ENCODE measurements around the gene RAMP2. TPM values are rescaled to one million over a fixed set of nuclear protein-coding genes. Genes with fewer than 3 reads are reported as not detected.

RAMP2 gene
- total RNA-seq, 4 donors from 2014 or later: 51.3 to 90.6 (median 68.1) TPM

DNA sequence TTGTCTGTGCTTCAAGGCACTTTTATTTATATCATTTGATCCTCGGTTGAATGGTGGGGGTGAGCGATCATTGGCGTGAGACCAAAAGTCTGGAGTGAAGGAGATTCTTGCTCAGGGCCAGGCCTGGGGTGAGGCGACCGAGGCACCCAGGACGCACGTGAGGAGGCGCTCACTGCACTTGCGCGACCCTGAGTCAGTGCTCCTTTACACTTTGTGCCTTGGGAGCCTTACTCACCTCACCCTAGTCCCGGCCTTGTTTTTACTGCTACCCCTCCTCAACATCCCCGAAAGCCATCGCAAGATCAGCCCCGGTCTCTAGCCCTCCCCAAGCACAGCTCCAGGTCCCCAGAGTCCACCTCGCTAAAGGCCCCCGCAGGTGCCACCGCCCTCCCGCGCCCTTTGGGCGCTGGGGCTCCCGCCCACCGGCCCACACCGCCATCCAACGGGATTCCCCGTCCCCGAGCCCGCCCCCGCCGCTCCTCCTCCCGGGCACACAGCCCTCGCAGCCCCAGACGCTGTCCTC, 16.7 kb upstream of the RAMP2 start:
- peak; percentile 42 for DNase-seq (ENCODE audit: low spot score)
- ATAC-seq (ENCODE audit: low FRiP score): peak; percentile 89
- TF ChIP-seq, protein P1, sequence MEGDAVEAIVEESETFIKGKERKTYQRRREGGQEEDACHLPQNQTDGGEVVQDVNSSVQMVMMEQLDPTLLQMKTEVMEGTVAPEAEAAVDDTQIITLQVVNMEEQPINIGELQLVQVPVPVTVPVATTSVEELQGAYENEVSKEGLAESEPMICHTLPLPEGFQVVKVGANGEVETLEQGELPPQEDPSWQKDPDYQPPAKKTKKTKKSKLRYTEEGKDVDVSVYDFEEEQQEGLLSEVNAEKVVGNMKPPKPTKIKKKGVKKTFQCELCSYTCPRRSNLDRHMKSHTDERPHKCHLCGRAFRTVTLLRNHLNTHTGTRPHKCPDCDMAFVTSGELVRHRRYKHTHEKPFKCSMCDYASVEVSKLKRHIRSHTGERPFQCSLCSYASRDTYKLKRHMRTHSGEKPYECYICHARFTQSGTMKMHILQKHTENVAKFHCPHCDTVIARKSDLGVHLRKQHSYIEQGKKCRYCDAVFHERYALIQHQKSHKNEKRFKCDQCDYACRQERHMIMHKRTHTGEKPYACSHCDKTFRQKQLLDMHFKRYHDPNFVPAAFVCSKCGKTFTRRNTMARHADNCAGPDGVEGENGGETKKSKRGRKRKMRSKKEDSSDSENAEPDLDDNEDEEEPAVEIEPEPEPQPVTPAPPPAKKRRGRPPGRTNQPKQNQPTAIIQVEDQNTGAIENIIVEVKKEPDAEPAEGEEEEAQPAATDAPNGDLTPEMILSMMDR (IDR thresholded peaks at IDR 0.05): no peak

DNA sequence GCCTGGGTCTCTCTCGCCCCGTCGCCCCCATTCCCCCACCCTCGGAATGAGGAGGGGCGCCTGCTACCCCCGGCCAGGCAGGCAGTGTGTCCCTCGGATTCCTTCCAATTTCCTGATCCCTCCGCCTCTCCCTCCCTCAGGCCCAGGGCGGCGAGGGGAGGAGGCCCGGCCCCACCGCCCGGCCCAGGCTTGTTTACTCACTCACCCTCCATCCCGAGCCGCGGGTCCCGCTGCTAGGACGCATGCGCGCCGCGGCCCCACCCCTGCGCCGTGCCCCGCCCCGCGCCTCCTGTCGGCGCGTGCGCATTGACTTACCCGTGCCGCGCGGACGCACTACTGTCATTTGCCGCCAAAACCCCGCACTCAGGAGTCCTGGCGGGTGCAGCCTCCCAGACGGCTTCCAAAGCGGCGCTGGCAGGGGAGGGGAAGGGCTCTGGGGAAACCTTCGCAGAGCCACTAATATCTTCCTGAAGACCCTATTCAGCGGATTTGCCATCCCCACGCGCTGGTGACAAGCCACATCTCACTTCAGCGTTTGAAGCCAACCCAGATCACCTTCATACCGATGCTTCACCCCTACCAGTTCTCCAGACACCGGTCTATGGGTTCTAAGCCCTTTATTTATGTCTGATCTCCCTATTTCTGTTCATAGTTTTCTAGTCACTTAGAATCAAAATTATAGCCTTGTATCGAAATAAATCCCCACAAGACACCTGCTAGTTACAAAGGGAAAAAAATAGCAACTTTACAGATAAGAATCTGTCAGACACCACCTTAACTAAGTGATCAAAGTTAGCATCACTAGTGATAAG, 16.0 kb upstream of the RAMP2 start, which contains the start of gene EZH1:
EZH1 (minus strand) TSS at position 235 of the 812 bp plus-strand sequence. CDS start 16,099 bp downstream, outside the sequence.
- TF ChIP-seq, protein P1 (IDR thresholded peaks at IDR 0.05): no peak
- DNase-seq (ENCODE audit: low spot score) (peak; percentile 61), ATAC-seq (ENCODE audit: low FRiP score) (peak; percentile 96)

DNA sequence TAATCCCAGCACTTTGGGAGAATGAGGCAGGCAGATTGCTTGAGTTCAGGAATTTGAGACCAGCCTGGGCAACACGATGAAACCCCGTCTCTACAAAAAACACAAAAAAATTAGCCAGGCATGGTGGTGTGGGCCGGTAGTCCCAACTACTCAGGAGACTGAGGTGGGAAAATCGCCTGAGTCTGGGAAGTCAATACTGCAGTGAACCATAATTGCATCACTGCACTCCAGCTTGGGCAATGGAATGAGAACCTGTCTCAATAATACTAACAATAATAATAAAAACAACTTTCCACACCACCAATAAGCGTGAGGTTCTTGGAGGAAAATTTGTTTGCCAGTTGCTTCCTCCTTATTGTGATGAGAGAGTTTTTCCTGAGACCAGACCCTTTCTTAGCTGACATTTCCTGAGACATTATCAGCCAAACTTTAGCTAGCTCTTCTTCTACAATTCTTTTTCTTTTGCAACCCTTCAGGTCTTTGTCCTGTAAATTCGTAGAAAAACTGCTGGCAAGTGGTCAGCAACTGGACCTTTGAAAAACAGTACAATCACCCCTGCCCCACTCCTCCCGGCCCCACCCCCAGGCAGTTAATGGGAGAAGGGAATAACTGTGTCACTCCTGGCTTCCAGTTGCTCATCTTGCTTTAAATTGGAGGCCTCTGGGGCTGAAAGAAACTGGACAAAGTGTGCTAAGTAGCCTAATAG, 12.7 kb upstream of the RAMP2 start:
- ATAC-seq (ENCODE audit: low FRiP score): no peak
- TF ChIP-seq, protein P1 (IDR thresholded peaks at IDR 0.05): no peak
- DNase-seq (ENCODE audit: low spot score): no peak

DNA sequence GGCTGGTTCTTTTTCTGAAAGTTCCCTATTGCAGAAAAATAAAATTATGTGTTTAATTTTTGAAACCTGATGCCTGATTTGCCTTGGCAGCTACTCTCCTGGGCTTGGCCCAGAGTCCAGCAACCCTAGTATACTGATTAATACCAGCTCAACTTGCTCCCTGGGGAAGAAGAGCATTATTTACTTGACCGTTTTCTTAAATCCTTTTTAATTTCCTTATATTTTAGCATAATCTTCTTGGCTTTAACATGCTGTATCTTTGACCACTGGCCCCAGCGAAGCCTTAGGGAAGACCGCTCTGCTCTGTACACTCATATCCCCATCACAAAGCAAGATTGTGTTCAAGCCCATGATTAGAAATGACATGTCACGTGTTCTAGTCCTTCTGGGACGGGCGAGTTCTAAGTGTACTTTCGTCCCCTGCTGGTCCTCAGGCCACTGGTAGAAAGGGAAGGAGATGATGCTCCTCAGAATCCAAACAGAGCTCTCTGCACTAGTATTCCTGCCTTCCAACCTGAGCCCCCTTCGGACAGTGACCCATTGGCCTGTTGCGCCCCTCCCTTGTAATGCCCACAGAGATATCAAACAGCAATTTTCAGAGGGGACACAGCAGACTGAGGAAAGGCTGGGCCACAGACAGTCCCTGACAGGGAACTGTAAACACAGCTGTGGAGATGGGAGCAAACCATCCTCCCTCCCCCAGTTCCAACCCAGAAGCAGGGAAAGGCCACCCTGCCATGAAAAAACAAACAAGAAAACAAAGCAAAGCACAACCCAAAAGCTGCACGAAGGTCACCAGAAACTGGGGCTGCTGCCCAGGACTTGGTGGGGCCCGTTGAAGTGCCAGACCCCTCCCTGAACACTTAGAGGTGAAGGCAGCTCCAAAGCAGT, 11.9 kb upstream of the RAMP2 start:
- no peak for DNase-seq (ENCODE audit: low spot score)

DNA sequence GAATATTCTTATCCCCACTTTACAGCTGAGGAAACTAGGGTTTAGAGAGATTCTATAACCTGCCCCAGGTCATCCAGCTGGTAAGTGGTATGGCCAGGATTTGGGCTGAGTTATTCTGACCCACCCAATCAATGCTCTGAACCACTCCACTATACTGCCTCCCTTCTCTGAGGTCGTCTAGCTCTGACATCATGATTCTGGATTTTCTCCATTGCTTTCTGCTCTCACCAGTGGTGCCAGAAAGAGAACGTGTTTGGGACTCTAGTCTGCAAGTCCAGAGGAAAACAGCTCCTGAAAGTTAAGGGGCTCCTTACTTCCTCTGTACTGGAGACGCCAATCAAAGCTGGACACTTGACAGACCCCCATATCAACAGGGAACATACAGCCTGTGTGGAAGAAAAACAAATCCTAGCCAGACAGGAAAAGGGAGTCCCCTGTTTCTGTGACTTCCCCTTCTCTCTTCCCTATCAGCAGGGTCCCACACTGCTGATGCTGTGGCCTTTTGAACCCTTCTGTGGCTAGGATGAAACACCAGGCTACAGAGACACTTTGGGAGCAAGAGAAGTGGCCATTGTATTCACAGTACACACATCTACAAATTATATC, 10.2 kb upstream of the RAMP2 start:
- TF ChIP-seq, protein P1 (IDR thresholded peaks at IDR 0.05): no peak
- ATAC-seq (ENCODE audit: low FRiP score) (no peak), DNase-seq (ENCODE audit: low spot score) (no peak)

More for the DNA sequence above, 11.9 kb upstream of the RAMP2 start:
- no peak for ATAC-seq (ENCODE audit: low FRiP score)
- TF ChIP-seq, protein P1 (IDR thresholded peaks at IDR 0.05): no peak

DNA sequence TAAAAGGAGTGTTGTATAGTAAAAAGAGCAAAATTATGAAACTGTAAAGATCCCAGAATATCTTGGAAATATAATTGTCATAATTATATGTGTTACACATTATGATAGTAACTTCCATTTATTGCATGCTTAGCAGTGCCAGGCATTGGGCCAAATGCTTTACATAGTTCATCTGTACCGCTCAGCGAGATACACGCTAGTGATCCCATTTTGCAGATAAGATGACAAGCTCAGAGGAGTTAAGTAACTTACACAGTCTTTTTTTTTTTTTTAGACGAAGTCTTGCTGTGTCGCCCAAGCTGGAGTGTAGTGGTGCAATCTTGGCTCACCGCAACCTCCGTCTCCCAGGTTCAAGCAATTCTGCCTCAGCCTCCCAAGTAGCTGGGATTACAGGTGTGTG, 9.4 kb upstream of the RAMP2 start:
- no peak for DNase-seq (ENCODE audit: low spot score)
- TF ChIP-seq, protein P1 (IDR thresholded peaks at IDR 0.05): no peak
- no peak for ATAC-seq (ENCODE audit: low FRiP score)

All from omental fat pad (tissue), 4 donors.